Right atrium auricular region (tissue), 2 donors: ENCODE results near the gene RAVER2. TPM values are rescaled to one million over a fixed set of nuclear protein-coding genes. Genes with fewer than 3 reads are reported as not detected.

ENCODE experiments used
- DNase-seq: peaks from one replicate; pipeline ENCODE4 v3.0.0-alpha.2; 2019; ENCODE audit warnings: low spot score
- H3K27ac ChIP-seq, 2 donors: fragments of 200-600 bp; sonication (generic); 1 replicate in 1 of 2; 2 replicates in 1 of 2; pipeline ENCODE4 v1.5.1; 2016 to 2019
- H3K27me3 ChIP-seq, 2 donors: fragments of 200-600 bp; sonication (generic); one replicate each; pipeline versions ENCODE4 v1.5.1 to v1.6.0; 2017 to 2019
- H3K36me3 ChIP-seq: fragments of 200-600 bp; sonication (generic); one replicate; pipeline ENCODE4 v1.5.1; 2016
- H3K4me1 ChIP-seq, 2 donors: fragments of 200-600 bp; sonication (generic); one replicate each; pipeline versions ENCODE4 v1.5.1 to v1.6.0; 2017 to 2019
- H3K4me3 ChIP-seq, 2 donors: fragments of 200-600 bp; sonication (generic); 1 replicate in 1 of 2; 2 replicates in 1 of 2; pipeline ENCODE4 v1.5.1; 2017 to 2019; ENCODE audit warnings: mild to moderate bottlenecking in 1 of 2, moderate library complexity in 1 of 2
- H3K9me3 ChIP-seq, 2 donors: fragments of 200-600 bp; sonication (generic); one replicate each; pipeline ENCODE4 v1.5.1; 2019
- CTCF ChIP-seq, 2 donors: fragments of 200-600 bp; sonication (generic); IDR thresholded peaks; one replicate each; pipeline ENCODE4 v1.5.1; 2019; ENCODE audit warnings: antibody characterized with exemption in 2 of 2
- total RNA-seq, 2 donors: library from RNA; depleted of rRNA; stranded (reverse); fragments of >200 nt; gene quantifications; one replicate each; pipeline ENCODE4 v1.1.0, GENCODE V29; 2016

The RAVER2 gene
- total RNA-seq, 2 donors from 2014 or later, result 11.5 to 23.2 TPM

GRCh38 chr1:64872067-64872466, 127.2 kb downstream of the RAVER2 start:
- no peak for TF ChIP-seq CTCF (IDR thresholded peaks at IDR 0.05)
- Histone ChIP-seq H3K27me3 (no peaks in the 10 kb centered on the region), H3K4me3 (no peak overlapping the region), H3K4me1 (peaks cover 0 to 7% of the 10 kb centered on the region in 2 donors), H3K27ac (no peak overlapping the region), H3K9me3 (no peaks in the 10 kb centered on the region), H3K36me3 (peaks cover 56% of the 10 kb centered on the region)
- no peak for DNase-seq

GRCh38 chr1:64873576-64873975, 128.7 kb downstream of the RAVER2 start:
- peaks cover 54% of the 10 kb centered on the region for H3K36me3 ChIP-seq
- no peak for TF ChIP-seq CTCF (IDR thresholded peaks at IDR 0.05)

DNA sequence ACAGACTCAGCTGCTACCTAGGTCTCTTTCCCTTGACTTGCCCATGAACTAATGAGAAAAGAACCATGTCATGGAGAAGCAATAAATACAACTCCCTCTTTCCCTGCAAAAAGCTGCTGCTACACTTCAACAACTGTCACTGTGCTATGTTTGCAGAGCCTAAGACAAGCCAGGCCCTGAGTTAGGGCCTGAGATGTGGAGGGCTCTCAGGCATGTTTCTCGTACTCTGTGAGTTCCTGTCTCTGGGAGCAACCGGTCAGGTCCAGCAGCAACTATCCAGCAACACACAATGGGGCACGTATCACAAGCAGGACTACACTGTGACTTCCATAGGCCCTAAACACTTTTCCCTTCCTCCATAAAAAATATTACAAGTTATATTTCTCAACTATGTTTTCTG, 129.8 kb downstream of the RAVER2 start:
- no peak for TF ChIP-seq CTCF (IDR thresholded peaks at IDR 0.05)
- DNase-seq, result no peak
- Histone ChIP-seq H3K9me3 (no peaks in the 10 kb centered on the region), H3K36me3 (peaks cover 48% of the 10 kb centered on the region), H3K27ac (peak overlapping the region; percentile 21 to 44), H3K27me3 (no peaks in the 10 kb centered on the region), H3K4me1 (peaks cover 0 to 13% of the 10 kb centered on the region in 2 donors), H3K4me3 (no peak overlapping the region)

More at GRCh38 chr1:64873576-64873975, 128.7 kb downstream of the RAVER2 start:
- Histone ChIP-seq H3K27me3 (no peaks in the 10 kb centered on the region), H3K27ac (no peak overlapping the region), H3K4me3 (no peak overlapping the region), H3K4me1 (peaks cover 0 to 7% of the 10 kb centered on the region in 2 donors), H3K9me3 (no peaks in the 10 kb centered on the region)
- no peak for DNase-seq

GRCh38 chr1:64875101-64875500, 130.2 kb downstream of the RAVER2 start:
- H3K27me3 ChIP-seq, result no peaks in the 10 kb centered on the region
- H3K36me3 ChIP-seq, result peaks cover 48% of the 10 kb centered on the region
- no peaks in the 10 kb centered on the region for H3K9me3 ChIP-seq
- H3K4me1 ChIP-seq, result peaks cover 0 to 13% of the 10 kb centered on the region in 2 donors
- TF ChIP-seq CTCF (IDR thresholded peaks at IDR 0.05), result no peak
- peak overlapping the region; percentile 21 to 44 for H3K27ac ChIP-seq
- H3K4me3 ChIP-seq, result no peak overlapping the region
- no peak for DNase-seq

DNA sequence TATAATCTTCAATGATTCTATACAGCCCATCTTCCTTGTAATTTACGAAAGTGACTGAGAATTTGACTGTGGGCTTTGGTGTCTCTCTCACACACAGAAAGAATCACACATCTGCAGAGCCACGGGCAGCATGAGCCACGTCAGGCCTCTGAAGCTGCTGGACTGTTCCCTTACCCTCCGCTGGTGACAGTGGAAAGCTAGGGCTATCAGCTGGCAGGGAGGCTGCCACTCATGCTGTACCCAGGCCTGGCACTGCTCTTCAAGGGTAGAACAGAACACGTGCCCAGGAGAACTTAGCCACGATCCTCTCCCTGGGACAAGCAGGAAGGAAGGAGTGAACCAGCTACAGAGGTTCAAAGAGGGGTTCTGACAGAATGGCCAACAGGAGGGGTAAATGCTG, 130.7 kb downstream of the RAVER2 start:
- TF ChIP-seq CTCF (IDR thresholded peaks at IDR 0.05), result no peak
- no peak for DNase-seq
- Histone ChIP-seq H3K27ac (peak overlapping the region; percentile 41 to 44), H3K9me3 (no peaks in the 10 kb centered on the region), H3K27me3 (no peaks in the 10 kb centered on the region), H3K4me1 (peaks cover 0 to 13% of the 10 kb centered on the region in 2 donors), H3K4me3 (no peak overlapping the region), H3K36me3 (peaks cover 44% of the 10 kb centered on the region)

- DNase-seq, result no peak
- no peak for TF ChIP-seq CTCF (IDR thresholded peaks at IDR 0.05)
- Histone ChIP-seq H3K27me3 (no peaks in the 10 kb centered on the region), H3K4me3 (no peak overlapping the region), H3K9me3 (no peaks in the 10 kb centered on the region), H3K36me3 (peaks cover 30% of the 10 kb centered on the region), H3K4me1 (peaks cover 0 to 13% of the 10 kb centered on the region in 2 donors), H3K27ac (no peak overlapping the region)
These were observed 132.3 kb downstream of the RAVER2 start for GRCh38 chr1:64877151-64877550.
